ENCODE results near the gene CDKN2D.

Gene CDKN2D

GRCh38 chr19:10568826-10569651 lies at the start of gene CDKN2D:
TSS of gene CDKN2D (minus strand) at chr19:10568979. CDS start at chr19:10568653, 326 bp downstream.
- peak; percentile 100 for DNase-seq (ENCODE audit: low read depth, low spot score)

DNA sequence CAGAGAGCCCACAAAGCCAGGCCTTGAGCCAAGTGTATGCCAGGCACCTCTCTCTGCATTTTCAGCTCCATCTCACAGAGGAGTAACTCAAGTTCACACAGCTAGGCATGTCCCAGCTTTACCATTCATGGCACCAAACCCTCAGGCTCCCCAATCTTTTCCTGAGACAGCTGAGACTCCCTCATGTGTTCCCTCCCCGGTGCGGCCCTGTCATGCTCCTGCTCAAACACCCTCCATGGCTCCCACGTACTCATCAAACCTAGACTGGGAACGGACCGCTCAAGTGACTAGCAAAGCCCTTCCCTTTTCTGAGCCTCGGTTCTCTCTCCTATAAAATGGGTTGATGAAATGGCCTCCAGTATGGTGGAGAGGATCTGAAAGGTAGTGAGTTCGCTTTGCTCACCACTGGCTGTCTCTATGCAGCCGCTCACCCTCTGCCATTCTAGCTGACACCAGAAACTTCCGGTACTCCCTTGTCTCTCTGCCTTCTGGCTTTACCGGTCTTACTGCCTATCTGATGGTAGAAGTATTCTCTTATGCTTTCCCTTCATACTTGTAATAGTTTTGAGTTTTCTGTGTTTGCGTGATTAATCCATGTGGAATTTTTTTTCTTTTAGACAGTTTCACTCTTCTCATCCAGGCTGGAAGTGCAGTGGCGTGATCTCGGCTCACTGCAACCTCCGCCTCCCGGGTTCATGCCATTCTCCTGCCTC lies 48.8 kb upstream of the CDKN2D start:
- DNase-seq (ENCODE audit: low read depth, low spot score) = peak; percentile 75

GRCh38 chr19:10615429-10616023 lies 46.7 kb upstream of the CDKN2D start:
- no peak for DNase-seq (ENCODE audit: low read depth, low spot score)

GRCh38 chr19:10612499-10613119 lies 43.8 kb upstream of the CDKN2D start:
- DNase-seq (ENCODE audit: low read depth, low spot score) = no peak

DNA sequence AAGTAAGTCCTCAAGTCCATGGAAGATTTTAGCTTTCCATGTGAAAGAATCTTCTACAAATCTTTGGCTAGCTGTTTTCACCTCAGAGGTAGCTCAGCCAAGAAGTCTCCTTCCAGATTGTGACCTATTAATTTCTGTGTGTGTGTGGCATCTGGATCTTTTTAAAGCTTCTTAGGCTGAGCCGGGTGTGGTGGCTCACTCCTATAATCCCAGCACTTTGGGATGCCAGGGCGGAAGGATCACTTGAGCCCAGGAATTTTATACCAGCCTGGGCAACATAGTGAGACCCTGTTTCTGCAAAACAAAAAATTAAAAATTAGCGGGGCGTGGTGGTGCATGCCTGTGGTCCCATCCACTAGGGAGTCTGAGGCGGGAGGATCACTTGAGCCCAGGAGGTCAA lies 43.1 kb upstream of the CDKN2D start:
- no peak for DNase-seq (ENCODE audit: low read depth, low spot score)

DNA sequence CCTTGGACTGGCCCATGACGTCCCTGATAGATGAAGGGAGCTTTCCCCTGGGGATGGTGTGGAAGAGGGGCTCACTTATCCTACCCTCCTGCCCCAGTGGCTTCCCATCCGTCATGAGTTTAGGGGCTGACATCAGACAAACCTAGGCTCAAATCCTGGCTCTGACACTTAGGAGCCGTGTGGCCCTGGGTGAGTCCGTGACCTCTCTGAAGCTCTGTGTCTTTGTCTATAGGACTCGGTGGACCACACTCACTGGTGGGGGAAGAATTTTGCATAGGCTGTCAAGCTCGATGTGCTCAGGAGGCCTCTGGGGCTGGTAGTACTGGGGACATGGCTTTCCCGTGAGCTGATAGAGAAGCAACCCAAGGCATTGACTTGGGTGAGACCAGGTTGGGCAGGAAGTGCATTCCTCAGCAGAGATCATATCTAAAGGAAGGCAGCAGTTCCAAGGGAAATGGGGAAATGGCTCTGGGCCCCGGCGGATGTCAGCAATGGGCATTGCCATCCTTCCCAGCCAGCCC lies 35.7 kb upstream of the CDKN2D start:
- DNase-seq (ENCODE audit: low read depth, low spot score) = no peak

DNA sequence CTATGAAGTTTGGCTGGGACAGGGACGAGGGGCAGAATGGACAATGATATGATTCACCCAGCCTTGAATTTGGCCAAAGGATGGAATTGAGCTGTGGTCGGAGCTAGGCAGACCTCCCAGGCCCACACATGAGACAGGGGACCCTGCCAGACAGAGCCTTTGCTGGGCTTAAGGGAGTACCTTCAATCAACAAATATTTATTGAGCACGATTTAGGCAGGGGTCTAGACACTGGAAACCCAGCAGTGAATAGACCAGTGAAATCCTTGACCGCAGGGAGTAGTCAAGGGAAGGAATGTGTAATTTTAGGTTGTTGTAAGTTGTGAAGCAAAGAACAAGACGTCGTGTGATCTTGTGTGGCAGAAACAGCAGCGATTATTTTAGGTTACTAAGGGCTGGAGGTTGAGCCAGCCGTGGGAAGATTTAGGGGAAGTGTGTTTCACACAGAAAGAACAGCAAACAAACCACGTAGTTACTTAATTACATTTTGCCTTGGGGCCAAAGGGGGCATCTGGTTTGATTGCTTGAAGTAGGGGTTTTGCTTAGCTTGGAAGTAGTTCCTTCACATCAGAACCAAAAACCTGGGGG lies 35.2 kb upstream of the CDKN2D start:
- DNase-seq (ENCODE audit: low read depth, low spot score) = peak; percentile 23

GRCh38 chr19:10603084-10603872 lies 34.5 kb upstream of the CDKN2D start:
- peak; percentile 49 for DNase-seq (ENCODE audit: low read depth, low spot score)

GRCh38 chr19:10602330-10603083 lies 33.7 kb upstream of the CDKN2D start:
- DNase-seq (ENCODE audit: low read depth, low spot score) = peak; percentile 87

DNA sequence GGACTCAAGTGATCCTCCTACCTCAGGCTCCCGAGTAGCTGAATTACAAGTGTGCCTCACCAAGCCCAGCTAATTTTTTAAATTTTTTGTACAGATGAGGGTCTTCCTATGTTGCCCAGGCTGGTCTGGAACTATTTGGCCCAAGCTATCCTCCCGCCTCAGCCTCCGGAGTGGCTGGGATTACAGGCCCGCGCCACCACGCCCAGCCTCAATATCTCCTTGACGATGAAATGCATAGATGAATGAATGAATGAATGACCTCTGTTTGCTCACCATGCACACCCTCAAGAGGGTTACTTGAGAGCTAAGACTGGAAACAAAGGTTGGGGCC lies 33.2 kb upstream of the CDKN2D start:
- DNase-seq (ENCODE audit: low read depth, low spot score) = no peak

GRCh38 chr19:10600149-10600548 lies 31.4 kb upstream of the CDKN2D start:
- DNase-seq (ENCODE audit: low read depth, low spot score) = no peak

DNA sequence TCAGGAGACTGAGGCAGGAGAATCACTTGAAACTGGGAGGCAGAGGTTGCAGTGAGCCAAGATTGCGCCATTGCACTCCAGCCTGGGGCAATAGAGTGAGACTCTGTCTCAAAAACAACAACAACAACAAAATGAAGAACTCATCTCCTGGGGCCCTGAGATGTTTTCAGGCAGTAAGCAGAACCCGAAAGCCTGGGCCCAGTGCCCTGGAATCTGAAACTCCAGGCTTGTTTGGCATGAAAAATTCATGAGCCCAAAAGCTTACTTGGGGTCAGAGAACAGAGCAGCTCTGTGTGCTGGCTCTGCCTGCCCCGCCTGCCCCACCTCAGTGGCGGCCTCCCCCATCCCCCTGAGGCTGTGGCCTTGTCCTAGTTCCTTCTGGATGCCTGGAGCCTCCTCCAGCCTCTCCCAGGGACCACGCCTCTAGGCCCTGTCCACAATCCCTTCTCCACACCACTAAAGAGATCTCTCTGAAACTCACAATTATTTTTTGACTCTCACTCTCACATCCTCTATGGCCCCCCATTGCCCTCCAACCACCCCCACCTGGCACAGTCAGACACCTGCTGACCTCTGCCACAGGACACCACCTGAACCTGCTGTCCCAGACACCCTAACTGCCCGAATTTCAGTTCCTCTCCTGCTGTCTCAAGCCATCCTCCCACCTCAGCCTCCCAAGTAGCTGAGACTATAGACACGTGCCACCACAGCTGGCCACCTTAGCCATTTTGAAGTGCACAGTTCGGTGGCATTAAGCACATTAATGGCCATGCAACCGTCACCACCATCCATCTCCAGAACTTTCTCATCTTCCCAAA lies 25.2 kb upstream of the CDKN2D start:
- DNase-seq (ENCODE audit: low read depth, low spot score) = peak; percentile 71

- DNase-seq (ENCODE audit: low read depth, low spot score) = no peak
Observed at GRCh38 chr19:10593148-10593547, 24.4 kb upstream of the CDKN2D start.

DNA sequence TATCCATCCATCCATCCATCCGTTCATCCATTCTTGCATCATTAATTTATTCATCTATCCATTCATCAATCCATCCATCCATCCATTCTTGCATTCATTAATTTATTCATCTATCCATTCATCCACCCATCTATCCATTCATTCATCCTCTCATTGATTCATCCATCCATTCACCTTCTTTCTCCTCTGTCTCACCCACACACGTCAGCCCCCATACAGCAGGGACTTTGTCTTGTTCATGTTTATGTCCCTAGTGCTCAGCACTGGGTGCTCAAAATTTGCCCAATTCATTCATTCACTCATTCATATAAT lies 19.0 kb upstream of the CDKN2D start:
- DNase-seq (ENCODE audit: low read depth, low spot score) = no peak

GRCh38 chr19:10587022-10587838 lies 18.5 kb upstream of the CDKN2D start, which contains the start of gene AP1M2:
TSS of gene AP1M2 (minus strand) at chr19:10587312. CDS start at chr19:10587231, 81 bp downstream.
- no peak for DNase-seq (ENCODE audit: low read depth, low spot score)

- DNase-seq (ENCODE audit: low read depth, low spot score) = no peak
Observed at GRCh38 chr19:10586396-10586795, 17.6 kb upstream of the CDKN2D start.

GRCh38 chr19:10583036-10583776 lies 14.4 kb upstream of the CDKN2D start:
- DNase-seq (ENCODE audit: low read depth, low spot score) = no peak

GRCh38 chr19:10582091-10582490 lies 13.3 kb upstream of the CDKN2D start:
- DNase-seq (ENCODE audit: low read depth, low spot score) = no peak
